Neural progenitor cell (in vitro differentiated cells): ENCODE data around the gene YAP1. TPM values are rescaled to one million over a fixed set of nuclear protein-coding genes. Genes with fewer than 3 reads are reported as not detected.

ENCODE experiments used
- DNase-seq: peaks from one replicate; pipeline ENCODE4 v3.0.0-alpha.2; 2016; ENCODE audit warnings: low spot score
- H2AFZ ChIP-seq: fragments of 200-600 bp; sonication (generic); replicated peaks from 2 replicates; pipeline ENCODE4 v1.6.1; 2016; ENCODE audit warnings: antibody characterized with exemption
- H3F3A ChIP-seq: fragments of 200-600 bp; sonication (generic); 2 replicates; pipeline ENCODE4 v1.6.1; 2016; ENCODE audit warnings: antibody characterized with exemption, low read depth
- H3K27ac ChIP-seq: fragments of 200-600 bp; sonication (generic); 2 replicates; pipeline ENCODE4 v1.5.1; 2016; ENCODE audit warnings: mild to moderate bottlenecking
- H3K27me3 ChIP-seq: fragments of 200-600 bp; sonication (generic); 2 replicates; pipeline ENCODE4 v1.6.1; 2016; ENCODE audit warnings: mild to moderate bottlenecking, moderate library complexity
- H3K36me3 ChIP-seq: fragments of 200-600 bp; sonication (generic); 2 replicates; pipeline ENCODE4 v1.5.1; 2016
- H3K4me1 ChIP-seq: fragments of 200-600 bp; sonication (generic); 2 replicates; pipeline ENCODE4 v1.6.1; 2016; ENCODE audit warnings: mixed run types
- H3K4me2 ChIP-seq: fragments of 200-600 bp; sonication (generic); 2 replicates; pipeline ENCODE4 v1.6.1; 2016
- H3K4me3 ChIP-seq: fragments of 200-600 bp; sonication (generic); 2 replicates; pipeline ENCODE4 v1.5.1; 2016
- H3K79me2 ChIP-seq: fragments of 200-600 bp; sonication (generic); 2 replicates; pipeline ENCODE4 v1.6.1; 2016; ENCODE audit warnings: low read depth
- H3K9ac ChIP-seq: fragments of 200-600 bp; sonication (generic); 2 replicates; pipeline ENCODE4 v1.6.1; 2016
- H3K9me3 ChIP-seq: fragments of 200-600 bp; sonication (generic); 2 replicates; pipeline ENCODE4 v1.5.1; 2016; ENCODE audit warnings: low read depth
- H4K20me1 ChIP-seq: fragments of 200-600 bp; sonication (generic); 2 replicates; pipeline ENCODE4 v1.6.1; 2016; ENCODE audit warnings: low read depth
- H3K27ac Mint-ChIP-seq: 3 replicates; pipeline ENCODE4 v1.8.0; 2021; ENCODE audit warnings: mixed read lengths
- H3K27me3 Mint-ChIP-seq: 2 replicates; pipeline ENCODE4 v1.8.0; 2022; ENCODE audit warnings: low read depth, mild to moderate bottlenecking, inconsistent platforms, moderate library complexity, mixed read lengths; ENCODE audit not compliant: insufficient read depth
- H3K36me3 Mint-ChIP-seq: 3 replicates; pipeline ENCODE4 v1.8.0; 2021; ENCODE audit warnings: mixed read lengths
- H3K4me1 Mint-ChIP-seq: 3 replicates; pipeline ENCODE4 v1.8.0; 2021; ENCODE audit warnings: mixed read lengths
- H3K4me3 Mint-ChIP-seq: 3 replicates; pipeline ENCODE4 v1.8.0; 2021; ENCODE audit warnings: mild to moderate bottlenecking, moderate library complexity, mixed read lengths
- H3K9me3 Mint-ChIP-seq: 3 replicates; pipeline ENCODE4 v1.8.0; 2020; ENCODE audit warnings: mixed read lengths
- EZH2 ChIP-seq: fragments of 200-600 bp; sonication (generic); IDR thresholded peaks from 2 replicates; pipeline ENCODE4 v1.6.1; 2017; ENCODE audit warnings: antibody characterized with exemption, mild to moderate bottlenecking, moderate library complexity
- EZH2phosphoT487 ChIP-seq: fragments of 200-600 bp; sonication (generic); IDR thresholded peaks from 2 replicates; pipeline ENCODE4 v1.6.1; 2017; ENCODE audit warnings: antibody characterized with exemption
- total RNA-seq: library from RNA; depleted of rRNA; stranded (reverse); fragments of >200 nt; gene quantifications from 2 replicates; pipeline ENCODE4 v1.2.3, GENCODE V29; 2015; ENCODE audit warnings: low replicate concordance
- TF ChIP-seq, protein P1 (sequence below): fragments of 200-600 bp; sonication (generic); IDR thresholded peaks from 2 replicates; pipeline ENCODE4 v1.5.1; 2017; ENCODE audit warnings: antibody characterized with exemption, mild to moderate bottlenecking

Gene YAP1
- total RNA-seq, 1 donor from 2014 or later, result 59.9 TPM

GRCh38 chr11:102158164-102158735, 48.0 kb downstream of the YAP1 start:
- Histone ChIP-seq H3K9ac (no peak overlapping the region), H3K79me2 (peaks cover 80% of the 10 kb centered on the region), H3K4me1 (peaks cover 3% of the 10 kb centered on the region), H3K4me3 (no peak overlapping the region), H4K20me1 (peaks cover 24% of the 10 kb centered on the region), H3K4me2 (no peak overlapping the region), H3K36me3 (no peaks in the 10 kb centered on the region), H3K27ac (no peak overlapping the region), H3K9me3 (no peaks in the 10 kb centered on the region), H2AFZ (no peak overlapping the region), H3K27me3 (no peaks in the 10 kb centered on the region), H3F3A (no peaks in the 10 kb centered on the region)
- no peak for DNase-seq
- Mint-ChIP-seq H3K4me1 (peaks cover 17% of the 10 kb centered on the region), H3K9me3 (peaks cover 8% of the 10 kb centered on the region), H3K36me3 (peaks cover 53% of the 10 kb centered on the region), H3K4me3 (no peak overlapping the region), H3K27me3 (peaks cover 2% of the 10 kb centered on the region), H3K27ac (no peak overlapping the region)
- TF ChIP-seq EZH2phosphoT487, result no peak
- TF ChIP-seq, protein P1, sequence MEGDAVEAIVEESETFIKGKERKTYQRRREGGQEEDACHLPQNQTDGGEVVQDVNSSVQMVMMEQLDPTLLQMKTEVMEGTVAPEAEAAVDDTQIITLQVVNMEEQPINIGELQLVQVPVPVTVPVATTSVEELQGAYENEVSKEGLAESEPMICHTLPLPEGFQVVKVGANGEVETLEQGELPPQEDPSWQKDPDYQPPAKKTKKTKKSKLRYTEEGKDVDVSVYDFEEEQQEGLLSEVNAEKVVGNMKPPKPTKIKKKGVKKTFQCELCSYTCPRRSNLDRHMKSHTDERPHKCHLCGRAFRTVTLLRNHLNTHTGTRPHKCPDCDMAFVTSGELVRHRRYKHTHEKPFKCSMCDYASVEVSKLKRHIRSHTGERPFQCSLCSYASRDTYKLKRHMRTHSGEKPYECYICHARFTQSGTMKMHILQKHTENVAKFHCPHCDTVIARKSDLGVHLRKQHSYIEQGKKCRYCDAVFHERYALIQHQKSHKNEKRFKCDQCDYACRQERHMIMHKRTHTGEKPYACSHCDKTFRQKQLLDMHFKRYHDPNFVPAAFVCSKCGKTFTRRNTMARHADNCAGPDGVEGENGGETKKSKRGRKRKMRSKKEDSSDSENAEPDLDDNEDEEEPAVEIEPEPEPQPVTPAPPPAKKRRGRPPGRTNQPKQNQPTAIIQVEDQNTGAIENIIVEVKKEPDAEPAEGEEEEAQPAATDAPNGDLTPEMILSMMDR, result no peak
- no peak for TF ChIP-seq EZH2

- H3K27me3 Mint-ChIP-seq, result peaks cover 2% of the 10 kb centered on the region
- no peak overlapping the region for H3K27ac Mint-ChIP-seq
- H3K36me3 ChIP-seq, result no peaks in the 10 kb centered on the region
- no peak for DNase-seq
- peaks cover 6% of the 10 kb centered on the region for H3K9me3 Mint-ChIP-seq
- no peak overlapping the region for H3K4me3 ChIP-seq
- peaks cover 3% of the 10 kb centered on the region for H3K4me1 Mint-ChIP-seq
- no peak overlapping the region for H3K27ac ChIP-seq
- H3K36me3 Mint-ChIP-seq, result peaks cover 52% of the 10 kb centered on the region
- no peaks in the 10 kb centered on the region for H3K9me3 ChIP-seq
- no peak for TF ChIP-seq EZH2
- no peak for TF ChIP-seq EZH2phosphoT487
- TF ChIP-seq, protein P1, result no peak
- no peaks in the 10 kb centered on the region for H3K27me3 ChIP-seq
- H4K20me1 ChIP-seq, result peaks cover 11% of the 10 kb centered on the region
- no peak overlapping the region for H3K9ac ChIP-seq
- no peaks in the 10 kb centered on the region for H3K4me1 ChIP-seq
- H3K79me2 ChIP-seq, result peaks cover 38% of the 10 kb centered on the region
- no peak overlapping the region for H2AFZ ChIP-seq
- H3K4me3 Mint-ChIP-seq, result no peak overlapping the region
- no peaks in the 10 kb centered on the region for H3F3A ChIP-seq
- H3K4me2 ChIP-seq, result no peak overlapping the region
Measured at GRCh38 chr11:102163368-102163767, 53.1 kb downstream of the YAP1 start.

GRCh38 chr11:102166175-102167064, 56.2 kb downstream of the YAP1 start:
- DNase-seq, result no peak
- no peak for TF ChIP-seq EZH2
- TF ChIP-seq, protein P1, result no peak
- TF ChIP-seq EZH2phosphoT487, result no peak
- Histone ChIP-seq H3K9ac (no peak overlapping the region), H3K4me1 (no peaks in the 10 kb centered on the region), H3F3A (no peaks in the 10 kb centered on the region), H3K36me3 (no peaks in the 10 kb centered on the region), H3K79me2 (peaks cover 26% of the 10 kb centered on the region), H3K4me3 (no peak overlapping the region), H3K27ac (no peak overlapping the region), H4K20me1 (peaks cover 5% of the 10 kb centered on the region), H2AFZ (no peak overlapping the region), H3K27me3 (no peaks in the 10 kb centered on the region), H3K9me3 (no peaks in the 10 kb centered on the region), H3K4me2 (no peak overlapping the region)
- Mint-ChIP-seq H3K27ac (no peak overlapping the region), H3K4me3 (no peak overlapping the region), H3K36me3 (peaks cover 50% of the 10 kb centered on the region), H3K9me3 (no peaks in the 10 kb centered on the region), H3K4me1 (peaks cover 10% of the 10 kb centered on the region), H3K27me3 (no peaks in the 10 kb centered on the region)
